Neutrophil (primary cell): ENCODE results near the gene MPDU1.

ENCODE experiments used
- H3K27ac ChIP-seq: fragments of 200-600 bp; sonication (generic); 2 replicates; pipeline ENCODE4 v1.5.1; 2016; ENCODE audit warnings: mild to moderate bottlenecking, moderate library complexity
- H3K27me3 ChIP-seq: fragments of 200-600 bp; sonication (generic); 2 replicates; pipeline ENCODE4 v1.6.0; 2016; ENCODE audit warnings: mild to moderate bottlenecking
- H3K36me3 ChIP-seq: fragments of 200-600 bp; sonication (generic); 2 replicates; pipeline ENCODE4 v1.5.1; 2017
- H3K4me1 ChIP-seq, 2 experiments: fragments of 200-600 bp in 1 of 2; sonication (generic) in 1 of 2; 1 replicate in 1 of 2; 2 replicates in 1 of 2; pipeline versions ENCODE4 v1.5.1 to v1.6.1; 2013 to 2016; ENCODE audit warnings: low read depth in 1 of 2, low read length in 1 of 2, mild to moderate bottlenecking in 1 of 2, moderate library complexity in 1 of 2; ENCODE audit not compliant: control insufficient read depth in 1 of 2, insufficient read depth in 1 of 2
- H3K4me3 ChIP-seq, 2 experiments: fragments of 200-600 bp in 1 of 2; sonication (generic) in 1 of 2; 1 replicate in 1 of 2; 2 replicates in 1 of 2; pipeline ENCODE4 v1.5.1; 2013 to 2016; ENCODE audit warnings: low read depth in 1 of 2, low read length in 1 of 2, mild to moderate bottlenecking in 1 of 2, moderate library complexity in 1 of 2
- H3K9me3 ChIP-seq: fragments of 200-600 bp; sonication (generic); 2 replicates; pipeline ENCODE4 v1.5.1; 2016
- CTCF ChIP-seq: fragments of 200-600 bp; sonication (generic); IDR thresholded peaks from 2 replicates; pipeline ENCODE4 v1.5.1; 2016; ENCODE audit warnings: antibody characterized with exemption

Gene MPDU1

GRCh38 chr17:7575959-7576358, 7.7 kb upstream of the MPDU1 start:
- Histone ChIP-seq H3K27ac (peak overlapping the region; percentile 92), H3K36me3 (peaks cover 54% of the 10 kb centered on the region)

GRCh38 chr17:7576432-7576937, 7.2 kb upstream of the MPDU1 start:
- H3K9me3 ChIP-seq, result peaks cover 3% of the 10 kb centered on the region
- H3K27me3 ChIP-seq, result no peaks in the 10 kb centered on the region
- peaks cover 60 to 62% of the 10 kb centered on the region in 2 experiments for H3K4me1 ChIP-seq
- no peak overlapping the region for H3K4me3 ChIP-seq
- peak overlapping the region; percentile 92 for H3K27ac ChIP-seq
- peaks cover 50% of the 10 kb centered on the region for H3K36me3 ChIP-seq
- TF ChIP-seq CTCF, result no peak

More at GRCh38 chr17:7575959-7576358, 7.7 kb upstream of the MPDU1 start:
- Histone ChIP-seq H3K9me3 (peaks cover 3% of the 10 kb centered on the region), H3K4me1 (peaks cover 55 to 57% of the 10 kb centered on the region in 2 experiments), H3K27me3 (no peaks in the 10 kb centered on the region), H3K4me3 (no peak overlapping the region)
- TF ChIP-seq CTCF, result no peak

- peak overlapping the region; percentile 92 for H3K27ac ChIP-seq
These were observed 6.1 kb upstream of the MPDU1 start for GRCh38 chr17:7577327-7578199.

GRCh38 chr17:7579001-7579833, 4.4 kb upstream of the MPDU1 start, which contains the start of gene CD68:
Gene CD68 (plus strand): TSS chr17:7579638. CDS start chr17:7579678, 40 bp downstream.
- peak within 1 kb of the TSS; percentile 92 for H3K27ac ChIP-seq
- H3K36me3 ChIP-seq, result peaks cover 49% of the 10 kb centered on the region

More at GRCh38 chr17:7577327-7578199, 6.1 kb upstream of the MPDU1 start:
- no peaks in the 10 kb centered on the region for H3K27me3 ChIP-seq
- peaks cover 65 to 67% of the 10 kb centered on the region in 2 experiments for H3K4me1 ChIP-seq
- H3K9me3 ChIP-seq, result peaks cover 3% of the 10 kb centered on the region
- no peak overlapping the region for H3K4me3 ChIP-seq
- no peak for TF ChIP-seq CTCF
- peaks cover 50% of the 10 kb centered on the region for H3K36me3 ChIP-seq

More at GRCh38 chr17:7579001-7579833, 4.4 kb upstream of the MPDU1 start, which contains the start of gene CD68:
- H3K4me3 ChIP-seq, result peak within 1 kb of the TSS; percentile 34 to 54
- H3K9me3 ChIP-seq, result peaks cover 3% of the 10 kb centered on the region
- H3K4me1 ChIP-seq, result peaks cover 71 to 72% of the 10 kb centered on the region in 2 experiments
- TF ChIP-seq CTCF, result no peak
- H3K27me3 ChIP-seq, result no peaks in the 10 kb centered on the region
